Right kidney (tissue), 1 donor: ENCODE results near the gene CRADD.
"Not testable (repeated sequence)": the region's sequence is repeated elsewhere in the genome, so short reads cannot be mapped to it uniquely, and the experiment has no call there.

Source experiments
- DNase-seq: peaks from one replicate; pipeline ENCODE4 v3.0.0-alpha.2; 2016

The CRADD gene

GRCh38 chr12:93783832-93784231 is 106.7 kb downstream of the CRADD start:
- DNase-seq = no peak

GRCh38 chr12:93784339-93785086 is 107.3 kb downstream of the CRADD start:
- DNase-seq = no peak

GRCh38 chr12:93785249-93786010 is 108.3 kb downstream of the CRADD start:
- DNase-seq = no peak

- no peak for DNase-seq
Observed at GRCh38 chr12:93786656-93787397, 109.7 kb downstream of the CRADD start.

GRCh38 chr12:93788853-93789252 is 111.7 kb downstream of the CRADD start:
- DNase-seq = no peak

- DNase-seq = no peak
Observed at GRCh38 chr12:93789767-93790166, 112.6 kb downstream of the CRADD start.

GRCh38 chr12:93790472-93791152 is 113.4 kb downstream of the CRADD start:
- no peak for DNase-seq

GRCh38 chr12:93793007-93793406 is 115.8 kb downstream of the CRADD start:
- no peak for DNase-seq

- DNase-seq = no peak
Observed at GRCh38 chr12:93793983-93794382, 116.8 kb downstream of the CRADD start.

GRCh38 chr12:93794738-93795137 is 117.6 kb downstream of the CRADD start:
- no peak for DNase-seq

- DNase-seq = no peak
Observed at GRCh38 chr12:93795352-93795751, 118.2 kb downstream of the CRADD start.

- no peak for DNase-seq
Observed at GRCh38 chr12:93796729-93797128, 119.6 kb downstream of the CRADD start.

- DNase-seq = no peak
Observed at GRCh38 chr12:93798279-93799151, 121.3 kb downstream of the CRADD start.

- not testable (repeated sequence) for DNase-seq
Observed at GRCh38 chr12:93801666-93802065, 124.5 kb downstream of the CRADD start.

GRCh38 chr12:93802293-93802692 is 125.1 kb downstream of the CRADD start:
- DNase-seq = no peak

GRCh38 chr12:93802698-93803423 is 125.7 kb downstream of the CRADD start:
- no peak for DNase-seq

GRCh38 chr12:93803424-93803807 is 126.2 kb downstream of the CRADD start:
- no peak for DNase-seq

- DNase-seq = no peak
Observed at GRCh38 chr12:93804392-93805179, 127.4 kb downstream of the CRADD start.

GRCh38 chr12:93805736-93806141 is 128.6 kb downstream of the CRADD start:
- DNase-seq = no peak

- DNase-seq = no peak
Observed at GRCh38 chr12:93807354-93807753, 130.2 kb downstream of the CRADD start.
